WTC11 (cell line): ENCODE results near the gene PPP1R37. TPM values are rescaled to one million over a fixed set of nuclear protein-coding genes. Genes with fewer than 3 reads are reported as not detected.

Experiments used
- ATAC-seq: fragments of 200-7000 bp; cut with Tn5 transposase; 2 replicates; pipeline ENCODE4 v1.10.0; 2021; ENCODE audit warnings: mild to moderate bottlenecking, moderate library complexity
- CTCF ChIA-PET: fragments of 300-600 bp; sonication (Branson Sonifier 250); formaldehyde crosslinking; loops from one replicate; lab custom pipeline; 2021; ENCODE audit warnings: antibody characterized with exemption; lab: Charles Lee
- POLR2A ChIA-PET: fragments of 350-600 bp; sonication (Branson Sonifier 250); formaldehyde crosslinking; loops from one replicate; lab custom pipeline; 2021; ENCODE audit warnings: antibody characterized with exemption; lab: Charles Lee
- DNase-seq: peaks from one replicate; pipeline ENCODE4 v3.0.0; 2021; ENCODE audit warnings: low spot score
- H3K27ac Mint-ChIP-seq: 2 replicates; pipeline ENCODE4 v1.8.0; 2021; ENCODE audit warnings: mixed read lengths
- H3K27me3 Mint-ChIP-seq: 2 replicates; pipeline ENCODE4 v1.8.0; 2021; ENCODE audit warnings: low read depth, mild to moderate bottlenecking, moderate library complexity, mixed read lengths
- H3K36me3 Mint-ChIP-seq: 2 replicates; pipeline ENCODE4 v1.8.0; 2021; ENCODE audit warnings: mixed read lengths
- H3K4me1 Mint-ChIP-seq: 2 replicates; pipeline ENCODE4 v1.8.0; 2022; ENCODE audit warnings: mixed read lengths
- H3K4me3 Mint-ChIP-seq: 2 replicates; pipeline ENCODE4 v1.8.0; 2021; ENCODE audit warnings: mild to moderate bottlenecking, moderate library complexity, mixed read lengths
- H3K9me3 Mint-ChIP-seq: 2 replicates; pipeline ENCODE4 v1.8.0; 2021; ENCODE audit warnings: mixed read lengths
- ATF6 ChIP-seq: sonication (generic); formaldehyde crosslinking; IDR thresholded peaks from 2 replicates; pipeline ENCODE4 v1.8.1; 2023; ENCODE audit warnings: mild to moderate bottlenecking, missing genetic modification reagents
- EMX1 ChIP-seq: fragments of 250-450 bp; sonication (Bioruptor Pico); IDR thresholded peaks from 2 replicates; pipeline ENCODE4 v1.8.0; 2021; ENCODE audit warnings: mild to moderate bottlenecking
- ESRRA ChIP-seq: sonication (generic); formaldehyde crosslinking; IDR thresholded peaks from 2 replicates; pipeline ENCODE4 v1.8.1; 2022; ENCODE audit warnings: mild to moderate bottlenecking, missing genetic modification reagents, borderline replicate concordance
- FOXK1 ChIP-seq: sonication (generic); formaldehyde crosslinking; IDR thresholded peaks from 2 replicates; pipeline ENCODE4 v1.8.0; 2022; ENCODE audit warnings: mild to moderate bottlenecking, moderate library complexity, missing genetic modification reagents
- GTF2I ChIP-seq: fragments of 250-450 bp; sonication (Bioruptor Pico); conservative IDR thresholded peaks from 2 replicates; pipeline ENCODE4 v1.4.0; 2021; ENCODE audit warnings: mild to moderate bottlenecking
- KAT7 ChIP-seq: sonication (generic); formaldehyde crosslinking; IDR thresholded peaks from 2 replicates; pipeline ENCODE4 v1.8.1; 2023; ENCODE audit warnings: missing genetic modification reagents, mild to moderate bottlenecking, borderline replicate concordance
- MAX ChIP-seq: sonication (generic); formaldehyde crosslinking; IDR thresholded peaks from 2 replicates; pipeline ENCODE4 v1.8.0; 2022; ENCODE audit warnings: mild to moderate bottlenecking, missing genetic modification reagents
- NFE2L1 ChIP-seq: sonication (generic); formaldehyde crosslinking; IDR thresholded peaks from 2 replicates; pipeline ENCODE4 v1.8.1; 2023; ENCODE audit warnings: missing genetic modification reagents
- NFYB ChIP-seq: sonication (generic); formaldehyde crosslinking; conservative IDR thresholded peaks from 2 replicates; pipeline ENCODE4 v1.8.0; 2022; ENCODE audit warnings: low read depth, missing genetic modification reagents
- PREB ChIP-seq: sonication (generic); formaldehyde crosslinking; IDR thresholded peaks from 2 replicates; pipeline ENCODE4 v1.8.1; 2022; ENCODE audit warnings: mild to moderate bottlenecking, missing genetic modification reagents, moderate library complexity, borderline replicate concordance
- RELA ChIP-seq: sonication (generic); formaldehyde crosslinking; IDR thresholded peaks from 2 replicates; pipeline ENCODE4 v1.8.1; 2022; ENCODE audit warnings: missing genetic modification reagents, mild to moderate bottlenecking, borderline replicate concordance
- USF2 ChIP-seq: sonication (generic); formaldehyde crosslinking; IDR thresholded peaks from 2 replicates; pipeline ENCODE4 v1.8.1; 2023; ENCODE audit warnings: mild to moderate bottlenecking, missing genetic modification reagents, moderate library complexity
- ZNF138 ChIP-seq: sonication (generic); formaldehyde crosslinking; conservative IDR thresholded peaks from 2 replicates; pipeline ENCODE4 v1.8.1; 2022; ENCODE audit warnings: mild to moderate bottlenecking, moderate library complexity, missing genetic modification reagents
- ZNF263 ChIP-seq: sonication (generic); formaldehyde crosslinking; IDR thresholded peaks from 2 replicates; pipeline ENCODE4 v1.8.1; 2022; ENCODE audit warnings: low read depth, mild to moderate bottlenecking, moderate library complexity, missing genetic modification reagents
- ZSCAN18 ChIP-seq: fragments of 250-450 bp; sonication (Bioruptor Pico); IDR thresholded peaks from 2 replicates; pipeline ENCODE4 v2.1.2; 2022; ENCODE audit warnings: mild to moderate bottlenecking, moderate library complexity
- total RNA-seq: library from RNA; stranded (reverse); gene quantifications from 3 replicates; pipeline ENCODE4 v1.2.3, GENCODE V29; 2021
- TF ChIP-seq, protein P1 (sequence below): sonication (generic); formaldehyde crosslinking; IDR thresholded peaks from 2 replicates; pipeline ENCODE4 v1.8.1; 2022; ENCODE audit warnings: low read depth, mild to moderate bottlenecking, moderate library complexity, missing genetic modification reagents, borderline replicate concordance
- TF ChIP-seq, protein P2 (sequence below): fragments of 250-450 bp; sonication (Bioruptor Pico); conservative IDR thresholded peaks from 2 replicates; pipeline ENCODE4 v1.9.0; 2021; ENCODE audit warnings: mild to moderate bottlenecking
- TF ChIP-seq, protein P3 (sequence below): sonication (generic); formaldehyde crosslinking; IDR thresholded peaks from 2 replicates; pipeline ENCODE4 v1.8.1; 2023; ENCODE audit warnings: mild to moderate bottlenecking, missing genetic modification reagents

PPP1R37 gene
- total RNA-seq, 1 experiment from 2014 or later, result 35.4 TPM

DNA sequence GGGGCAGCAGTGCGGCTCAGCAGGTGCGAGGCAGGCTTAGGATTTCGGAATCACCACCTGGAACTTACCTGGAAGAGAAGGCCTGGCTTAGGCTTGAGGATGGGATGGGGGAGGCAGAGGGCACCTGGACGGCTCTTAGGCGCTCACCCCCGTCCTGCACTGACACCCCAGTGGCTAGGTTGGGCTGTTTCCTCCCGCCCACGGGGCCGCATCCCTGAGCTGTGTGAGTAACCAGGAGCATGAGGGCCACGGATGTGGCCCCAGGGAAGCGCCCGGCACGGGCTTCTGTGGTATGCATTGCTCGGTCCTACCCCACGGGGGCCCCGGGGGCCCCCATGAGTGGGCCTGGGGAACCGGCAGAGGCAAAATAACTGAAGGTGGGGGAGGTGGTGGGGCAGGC, 70.2 kb downstream of the PPP1R37 start (continued):
- TF ChIP-seq USF2 (CRISPR knock-in tag), result no peak
- TF ChIP-seq, protein P1, sequence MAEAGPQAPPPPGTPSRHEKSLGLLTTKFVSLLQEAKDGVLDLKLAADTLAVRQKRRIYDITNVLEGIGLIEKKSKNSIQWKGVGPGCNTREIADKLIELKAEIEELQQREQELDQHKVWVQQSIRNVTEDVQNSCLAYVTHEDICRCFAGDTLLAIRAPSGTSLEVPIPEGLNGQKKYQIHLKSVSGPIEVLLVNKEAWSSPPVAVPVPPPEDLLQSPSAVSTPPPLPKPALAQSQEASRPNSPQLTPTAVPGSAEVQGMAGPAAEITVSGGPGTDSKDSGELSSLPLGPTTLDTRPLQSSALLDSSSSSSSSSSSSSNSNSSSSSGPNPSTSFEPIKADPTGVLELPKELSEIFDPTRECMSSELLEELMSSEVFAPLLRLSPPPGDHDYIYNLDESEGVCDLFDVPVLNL (CRISPR knock-in tag), result no peak

- no peak for ATAC-seq
- ChIA-PET CTCF (interaction anchor here (0.7 to 5.9 kb wide), 19 partner anchors 8 to 111 kb away, joined by 3 to 73 read pairs (median 4); partner anchors contain the start of genes BLOC1S3 and TRAPPC6A), POLR2A (no interaction called here)
- no peak for DNase-seq
- H3K4me3 Mint-ChIP-seq, result no peak overlapping the region
- no peaks in the 10 kb centered on the region for H3K9me3 Mint-ChIP-seq
- peaks cover 12% of the 10 kb centered on the region for H3K4me1 Mint-ChIP-seq
- no peak for TF ChIP-seq GTF2I
- no peak overlapping the region for H3K27ac Mint-ChIP-seq
- H3K36me3 Mint-ChIP-seq, result no peaks in the 10 kb centered on the region
- H3K27me3 Mint-ChIP-seq, result peaks cover 4% of the 10 kb centered on the region
Observed at GRCh38 chr19:45163751-45164460, 70.9 kb downstream of the PPP1R37 start.

- peak; percentile 67 for ATAC-seq
Observed at GRCh38 chr19:45164577-45165335, 71.8 kb downstream of the PPP1R37 start.

More at GRCh38 chr19:45164577-45165335, 71.8 kb downstream of the PPP1R37 start:
- CTCF ChIA-PET, result interaction anchor here (0.7 to 5.9 kb wide), 21 partner anchors 9 to 110 kb away, joined by 3 to 73 read pairs (median 4); partner anchors contain the start of genes BLOC1S3 and TRAPPC6A
- no peaks in the 10 kb centered on the region for H3K9me3 Mint-ChIP-seq
- peak; percentile 66 for DNase-seq
- no peak overlapping the region for H3K27ac Mint-ChIP-seq
- no peaks in the 10 kb centered on the region for H3K36me3 Mint-ChIP-seq
- H3K27me3 Mint-ChIP-seq, result peaks cover 4% of the 10 kb centered on the region
- no peak overlapping the region for H3K4me3 Mint-ChIP-seq
- TF ChIP-seq FOXK1 (CRISPR knock-in tag) (no peak), ZSCAN18 (CRISPR knock-in tag) (no peak), ESRRA (CRISPR knock-in tag) (no peak), RELA (CRISPR knock-in tag) (0 out of 2 replicates have a peak, but pooled peaks have one; percentile 19), ZNF263 (0 out of 2 replicates have a peak, but pooled peaks have one; percentile 20), NFYB (CRISPR knock-in tag) (peak; percentile 55; the same call in 1 of the 2 replicates), NFE2L1 (CRISPR knock-in tag) (no peak), ATF6 (CRISPR knock-in tag) (no peak), PREB (CRISPR knock-in tag) (no peak), ZNF138 (CRISPR knock-in tag) (no peak), KAT7 (CRISPR knock-in tag) (no peak), EMX1 (CRISPR knock-in tag) (no peak), MAX (CRISPR knock-in tag) (no peak)
- TF ChIP-seq, protein P2, sequence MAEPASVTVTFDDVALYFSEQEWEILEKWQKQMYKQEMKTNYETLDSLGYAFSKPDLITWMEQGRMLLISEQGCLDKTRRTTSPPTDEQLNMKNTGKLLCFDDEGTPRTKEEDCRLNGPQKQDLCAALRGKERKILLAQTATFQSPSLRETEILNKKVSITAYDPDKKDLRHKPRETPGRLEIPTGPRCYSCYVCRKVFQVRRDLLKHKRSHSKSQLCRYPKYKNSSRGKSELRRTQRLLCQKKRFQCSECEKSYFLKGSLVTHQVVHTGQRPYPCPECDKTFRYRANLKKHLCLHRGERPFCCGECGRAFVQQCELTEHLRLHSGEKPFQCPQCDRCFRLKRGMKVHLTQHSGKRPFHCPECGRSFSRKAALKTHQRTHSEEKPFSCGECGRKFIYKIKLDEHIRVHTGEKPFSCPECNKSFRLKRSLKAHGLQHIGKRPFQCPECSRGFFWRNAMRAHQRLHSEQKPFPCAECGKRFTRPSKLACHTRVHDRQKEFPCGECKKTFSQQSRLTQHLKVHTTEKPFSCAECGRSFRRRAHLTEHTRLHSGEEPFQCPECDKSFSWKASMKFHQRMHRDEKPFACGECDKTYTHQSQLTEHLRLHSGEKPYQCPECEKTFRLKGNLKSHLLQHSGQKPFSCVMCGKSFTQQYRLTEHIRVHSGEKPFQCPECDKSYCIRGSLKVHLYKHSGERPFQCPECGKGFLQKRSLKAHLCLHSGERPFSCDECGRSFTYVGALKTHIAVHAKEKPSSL, result no peak
- TF ChIP-seq, protein P3, sequence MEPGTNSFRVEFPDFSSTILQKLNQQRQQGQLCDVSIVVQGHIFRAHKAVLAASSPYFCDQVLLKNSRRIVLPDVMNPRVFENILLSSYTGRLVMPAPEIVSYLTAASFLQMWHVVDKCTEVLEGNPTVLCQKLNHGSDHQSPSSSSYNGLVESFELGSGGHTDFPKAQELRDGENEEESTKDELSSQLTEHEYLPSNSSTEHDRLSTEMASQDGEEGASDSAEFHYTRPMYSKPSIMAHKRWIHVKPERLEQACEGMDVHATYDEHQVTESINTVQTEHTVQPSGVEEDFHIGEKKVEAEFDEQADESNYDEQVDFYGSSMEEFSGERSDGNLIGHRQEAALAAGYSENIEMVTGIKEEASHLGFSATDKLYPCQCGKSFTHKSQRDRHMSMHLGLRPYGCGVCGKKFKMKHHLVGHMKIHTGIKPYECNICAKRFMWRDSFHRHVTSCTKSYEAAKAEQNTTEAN, result no peak
- peaks cover 12% of the 10 kb centered on the region for H3K4me1 Mint-ChIP-seq
- POLR2A ChIA-PET, result no interaction called here
